HK-2 (cell line): ENCODE measurements around the gene PHACTR1.
"Not testable (repeated sequence)": the region's sequence is repeated elsewhere in the genome, so short reads cannot be mapped to it uniquely, and the experiment has no call there.

Experiments used
- DNase-seq: peaks from one replicate; pipeline ENCODE4 v3.0.0-alpha.2; 2018; ENCODE audit not compliant: unreplicated experiment

Gene PHACTR1

DNA sequence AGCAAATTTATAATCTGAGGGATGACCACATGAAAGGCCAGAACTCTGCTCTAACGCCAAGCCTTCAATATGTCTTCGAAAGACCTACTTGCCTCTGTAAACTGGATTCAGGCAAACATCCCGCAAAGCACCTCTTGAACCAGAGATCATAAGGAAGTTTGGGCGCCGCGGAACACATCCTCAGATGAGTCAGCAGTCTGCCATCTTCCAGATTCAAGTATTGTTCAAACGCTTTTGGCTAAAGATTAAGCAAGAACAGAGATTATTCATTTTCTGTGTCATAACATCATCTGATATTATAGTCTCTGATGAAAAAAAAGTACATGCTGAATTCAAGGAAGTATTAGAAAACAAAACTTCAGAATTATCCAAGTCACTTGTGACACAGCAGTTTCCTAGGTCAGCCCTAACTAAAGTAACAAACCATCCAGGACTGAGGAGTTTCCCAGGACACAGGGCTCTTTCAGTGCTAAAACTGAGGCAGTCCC, 591.0 kb downstream of the PHACTR1 start:
- DNase-seq, result no peak

DNA sequence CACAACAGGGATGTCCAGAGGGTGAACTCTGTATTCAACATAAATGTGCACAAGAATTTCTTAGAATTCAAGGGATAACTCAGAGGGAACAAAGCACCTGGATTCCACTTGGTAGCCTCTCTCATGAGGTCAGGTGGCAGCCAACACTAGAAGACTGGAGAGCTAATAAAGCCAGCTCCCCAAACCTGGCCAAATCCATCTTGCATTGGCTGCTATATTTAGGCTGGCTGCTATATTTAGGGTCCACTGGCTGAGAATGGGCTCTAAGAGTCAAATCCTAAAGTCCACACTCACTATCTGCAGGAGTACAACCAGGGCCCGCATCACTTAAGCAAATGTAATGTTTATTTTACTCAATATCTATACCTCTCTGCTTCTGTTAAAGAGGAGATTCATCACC, 591.8 kb downstream of the PHACTR1 start:
- no peak for DNase-seq

DNA sequence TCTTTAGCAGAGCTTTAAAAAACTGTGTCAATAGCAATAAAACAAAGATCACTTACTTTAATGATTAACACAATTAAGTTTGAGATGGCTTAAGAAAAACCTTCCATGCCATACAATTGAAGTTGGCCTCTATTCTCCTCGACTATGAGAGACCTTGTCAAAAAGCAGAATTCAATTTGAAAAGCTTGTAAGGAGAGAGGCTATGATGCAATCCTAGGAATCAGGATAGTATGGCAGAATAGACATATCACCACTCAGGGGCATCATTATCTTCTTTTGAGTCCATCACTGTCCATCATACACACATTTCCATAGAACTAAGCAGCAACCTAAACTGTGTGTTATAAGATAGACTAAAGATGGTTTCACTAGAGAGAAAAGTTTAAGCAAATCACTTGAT, 594.6 kb downstream of the PHACTR1 start:
- DNase-seq, result no peak

DNA sequence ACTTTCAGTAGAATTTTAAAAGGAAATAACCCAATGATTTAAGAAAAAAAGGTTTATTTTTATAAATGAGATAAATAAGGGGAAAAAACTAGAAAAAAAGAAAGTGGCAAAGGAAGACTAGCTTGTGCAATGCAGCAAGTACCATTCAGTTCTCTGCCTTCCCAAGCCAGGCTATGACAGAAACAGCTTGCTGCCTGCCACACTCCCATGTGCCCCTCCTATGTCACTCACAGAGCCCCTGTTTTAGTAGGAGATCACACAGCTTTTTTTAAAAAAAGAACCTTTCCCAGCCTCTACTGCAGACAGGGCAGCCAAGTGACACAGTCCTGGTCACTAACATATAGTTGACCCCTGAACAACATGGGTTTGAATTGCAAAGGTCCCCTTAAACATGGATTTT, 598.2 kb downstream of the PHACTR1 start:
- DNase-seq, result no peak

DNA sequence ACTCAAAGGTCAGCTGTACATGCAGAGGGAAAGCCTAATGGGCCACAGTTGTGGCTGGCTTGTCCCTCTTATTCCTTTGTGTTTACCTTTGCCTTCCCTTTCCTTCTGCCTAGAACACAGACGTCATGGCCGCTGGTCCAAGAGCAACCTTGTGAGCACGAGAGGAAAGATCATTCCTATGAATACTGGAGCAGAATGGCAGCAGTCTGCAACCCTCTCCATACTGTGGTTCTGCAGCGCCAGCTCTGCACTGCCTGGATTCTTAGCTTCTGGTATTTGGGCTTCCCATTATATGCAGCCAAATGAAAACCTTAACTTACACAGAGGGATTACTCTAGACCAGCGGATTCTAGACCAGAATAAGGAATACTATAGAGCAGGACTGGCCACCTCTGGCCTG, 599.3 kb downstream of the PHACTR1 start:
- DNase-seq, result no peak

DNA sequence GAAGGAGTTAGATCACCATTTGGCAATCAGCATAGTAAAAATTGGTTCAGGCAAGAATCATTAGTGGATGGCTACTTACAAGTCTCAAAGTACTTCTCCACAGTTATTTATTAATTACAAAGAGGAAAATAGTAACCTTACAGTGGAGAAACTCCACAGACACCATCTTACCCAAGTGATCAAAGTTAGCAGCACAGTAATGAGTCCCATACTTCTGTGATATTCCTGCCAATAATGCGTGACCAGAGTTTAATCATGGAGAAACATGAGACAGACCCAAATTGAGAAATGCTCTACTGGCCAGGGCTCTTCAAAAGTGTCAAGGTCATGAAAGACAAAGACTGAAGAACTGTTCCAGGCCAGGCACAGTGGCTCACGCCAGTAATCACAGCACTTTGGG, 602.3 kb downstream of the PHACTR1 start:
- DNase-seq, result no peak

DNA sequence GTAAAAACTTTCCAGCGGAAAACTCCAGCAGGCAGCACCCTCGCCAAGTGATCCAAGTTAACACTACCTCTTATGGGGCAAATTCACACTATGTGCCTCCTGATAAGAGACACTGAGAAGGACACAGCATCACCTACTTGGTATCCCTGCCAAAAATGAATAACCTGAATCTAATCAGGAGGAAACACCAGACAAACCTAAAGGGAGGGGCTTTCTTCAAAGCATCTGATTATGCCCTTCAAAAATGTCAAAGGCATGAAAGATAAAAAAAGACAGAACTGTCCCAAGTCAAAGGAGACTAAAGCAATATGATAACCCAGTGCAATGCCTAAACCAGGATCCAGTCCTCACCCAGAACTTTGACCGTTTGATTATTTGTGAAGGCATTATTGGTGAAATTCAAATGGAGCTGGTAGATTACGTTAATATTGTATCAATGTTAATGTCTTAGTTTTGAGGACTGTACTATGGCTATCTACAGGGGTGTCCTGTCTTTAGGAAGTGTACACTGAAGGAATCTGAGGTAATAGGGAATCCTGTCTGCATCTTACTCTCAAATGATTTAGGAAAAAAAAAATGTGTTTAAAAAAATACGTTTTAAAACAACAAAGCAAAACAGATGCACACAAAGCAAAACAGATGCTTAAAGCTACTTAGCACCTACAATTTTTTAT, 603.5 kb downstream of the PHACTR1 start:
- no peak for DNase-seq

DNA sequence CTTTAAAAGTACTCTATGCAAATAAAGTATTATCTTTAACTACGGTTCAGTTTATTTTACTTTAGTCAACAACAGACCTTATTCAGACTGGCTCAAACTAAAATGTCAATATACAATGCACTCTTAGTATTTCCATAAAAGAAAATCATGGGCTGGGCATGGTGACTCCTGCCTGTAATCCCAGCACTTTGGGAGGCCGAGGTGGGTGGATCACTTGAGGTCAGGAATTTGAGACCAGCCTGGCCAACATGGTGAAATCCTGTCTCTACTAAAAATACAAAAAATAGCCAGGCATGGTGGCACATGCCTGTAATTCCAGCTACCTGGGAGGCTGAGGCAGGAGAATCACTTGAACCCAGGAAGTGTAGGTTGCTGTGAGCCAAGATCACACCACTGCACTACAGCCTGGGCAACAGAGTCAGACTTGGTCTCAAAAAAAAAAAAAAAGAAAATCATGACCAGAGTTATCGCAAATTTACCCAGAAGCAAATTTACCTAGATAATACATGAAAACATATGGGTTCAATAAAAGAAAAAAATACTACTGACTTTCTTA, 609.5 kb downstream of the PHACTR1 start:
- DNase-seq, result not testable (repeated sequence)

DNA sequence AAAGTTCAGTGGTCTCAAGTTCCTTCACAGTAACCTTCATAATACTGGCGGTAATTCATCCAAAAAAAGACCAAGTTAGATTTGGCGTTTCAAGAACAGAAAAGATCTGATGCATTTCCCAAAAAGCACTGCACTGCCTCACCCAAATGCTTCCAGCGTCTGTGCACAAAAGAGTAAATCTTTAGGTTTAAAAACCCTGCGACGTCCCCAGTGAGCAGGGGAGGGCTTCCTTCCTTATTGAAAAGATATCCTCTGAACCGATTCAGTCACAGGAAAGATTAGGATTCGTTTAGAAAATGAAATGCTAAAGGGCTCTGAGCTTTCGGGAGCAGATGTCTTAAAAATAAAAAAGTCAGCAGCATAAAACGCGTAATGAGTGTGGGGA, 611.1 kb downstream of the PHACTR1 start:
- DNase-seq, result no peak

DNA sequence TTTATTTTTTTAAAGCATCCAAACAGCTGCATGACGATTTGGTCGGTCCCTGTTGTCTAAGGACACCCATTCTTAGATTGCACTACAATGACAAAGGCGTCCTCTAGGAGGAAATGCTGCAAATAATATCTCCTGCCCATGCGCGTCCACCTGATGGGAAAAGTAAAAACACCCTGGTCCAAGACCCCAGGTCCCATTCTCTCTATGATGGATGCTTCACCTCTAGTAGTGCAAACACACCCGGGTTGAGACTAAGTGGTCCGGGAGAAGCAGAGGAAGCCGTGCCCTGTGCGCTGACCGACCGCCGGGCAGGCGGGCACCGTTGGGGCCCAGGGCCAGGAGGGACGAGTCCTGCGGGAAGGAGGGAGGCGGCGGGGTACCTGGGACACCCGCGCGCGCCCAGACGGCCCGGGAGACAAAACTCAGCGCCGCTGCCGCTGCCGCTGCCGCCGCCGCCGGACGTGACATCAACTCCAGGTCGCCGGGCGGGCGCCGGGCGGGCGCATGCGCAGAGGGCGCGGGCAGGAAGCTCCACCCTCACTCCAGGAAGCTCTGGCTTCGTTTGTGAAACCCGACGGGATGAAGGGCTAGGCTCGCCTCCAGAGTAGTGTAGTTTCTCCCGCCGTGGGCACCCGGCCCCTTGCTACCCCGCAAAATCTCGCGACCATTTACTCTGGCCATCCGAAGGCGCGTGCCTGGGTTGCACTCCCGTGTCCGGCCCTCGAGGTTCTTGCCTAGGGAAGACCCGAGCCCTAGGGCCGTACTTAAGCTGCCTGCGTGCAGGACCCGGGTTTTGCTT, 611.7 kb downstream of the PHACTR1 start, which contains the start of gene TBC1D7:
Gene TBC1D7 (minus strand): TSS at position 462 of the 799 bp plus-strand sequence. CDS start 1,639 bp downstream, outside the sequence.
- peak; percentile 96 for DNase-seq

DNA sequence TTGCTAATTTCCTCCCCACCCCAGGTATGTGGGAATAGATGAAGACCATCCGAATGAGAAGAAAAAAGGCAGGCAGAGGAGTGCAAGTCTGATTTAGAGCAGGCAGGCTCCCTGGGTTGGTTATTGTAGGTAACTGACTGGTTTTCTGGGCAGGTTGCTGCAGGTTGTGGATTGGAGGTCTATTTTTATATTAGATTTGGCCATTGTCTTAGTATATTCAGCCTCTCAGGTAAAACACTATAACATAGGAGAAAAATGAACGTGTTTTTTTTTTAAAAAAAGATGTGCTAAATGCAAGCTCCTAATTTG, 612.3 kb downstream of the PHACTR1 start:
- no peak for DNase-seq

DNA sequence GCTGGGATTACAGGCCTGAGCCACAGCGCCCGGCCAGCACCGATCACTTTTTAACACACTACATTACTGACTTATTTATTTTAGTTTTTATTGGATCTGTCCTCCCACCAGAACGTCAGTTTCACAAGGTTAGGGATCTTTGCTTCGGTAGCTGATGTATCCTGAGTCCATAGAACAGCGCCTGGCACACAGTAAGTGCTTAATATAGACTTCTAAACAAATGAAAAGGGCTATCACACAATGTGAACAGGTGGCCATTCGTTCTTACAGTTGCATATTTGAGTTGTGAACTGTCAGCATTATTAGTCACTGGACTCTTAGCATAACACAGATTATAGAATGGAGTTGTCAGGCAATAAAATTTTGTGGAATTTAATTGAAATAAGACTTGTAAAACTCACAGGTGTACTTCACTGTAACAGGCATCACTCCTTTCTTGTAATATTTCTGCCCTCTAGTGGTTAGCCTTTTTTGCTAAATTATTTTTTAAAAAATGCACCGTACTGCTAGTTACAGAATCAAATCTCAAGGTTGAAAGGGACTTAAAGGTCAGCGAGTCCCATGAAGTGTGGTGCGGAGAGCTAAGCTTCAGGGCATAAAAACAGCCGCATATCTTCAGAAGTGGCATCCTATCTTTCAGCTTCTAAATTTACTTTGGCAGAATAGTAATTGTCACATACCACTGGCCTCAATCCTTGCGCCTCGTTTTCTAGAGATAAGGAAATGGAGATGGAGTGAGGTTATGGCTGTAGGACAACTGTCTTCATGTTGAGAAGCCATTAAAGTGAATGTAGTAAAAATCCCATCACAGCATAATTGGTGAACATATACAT, 615.2 kb downstream of the PHACTR1 start:
- no peak for DNase-seq

DNA sequence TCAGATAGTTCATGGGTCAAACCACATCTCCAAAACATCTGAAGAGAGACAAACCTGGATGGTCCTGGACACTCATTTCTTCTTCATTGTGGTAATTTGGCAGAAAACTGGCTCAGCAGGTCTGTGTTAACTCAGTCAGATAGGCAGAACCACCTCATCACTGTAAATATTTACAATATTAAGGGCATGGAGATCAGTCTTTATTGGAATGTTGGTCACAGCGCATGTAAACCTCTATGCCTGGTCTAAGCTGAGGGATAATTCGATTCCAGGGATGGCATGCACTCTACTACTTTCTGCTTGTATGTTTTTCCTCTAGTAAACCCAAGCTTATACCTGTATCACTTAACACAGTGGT, 615.8 kb downstream of the PHACTR1 start:
- no peak for DNase-seq

DNA sequence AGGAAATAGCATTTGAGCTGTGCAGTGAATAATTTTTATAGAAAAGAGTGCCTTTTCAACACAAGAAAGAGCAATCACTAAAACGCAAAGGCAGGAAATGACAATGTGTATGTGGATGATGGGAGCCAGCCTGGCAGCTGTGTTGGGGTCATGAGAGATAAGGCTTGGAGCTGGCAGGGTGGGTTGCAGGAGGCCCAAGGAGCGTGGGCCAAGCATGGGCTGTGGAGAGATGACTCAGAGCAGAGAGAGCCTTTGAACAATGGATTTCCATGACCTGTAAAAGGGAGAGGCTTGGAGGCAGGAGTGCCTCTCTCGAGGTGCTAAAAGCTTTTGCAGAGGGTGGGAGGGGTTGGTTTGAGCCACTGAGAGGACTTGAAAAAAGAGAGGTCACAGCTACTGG, 618.4 kb downstream of the PHACTR1 start:
- no peak for DNase-seq

DNA sequence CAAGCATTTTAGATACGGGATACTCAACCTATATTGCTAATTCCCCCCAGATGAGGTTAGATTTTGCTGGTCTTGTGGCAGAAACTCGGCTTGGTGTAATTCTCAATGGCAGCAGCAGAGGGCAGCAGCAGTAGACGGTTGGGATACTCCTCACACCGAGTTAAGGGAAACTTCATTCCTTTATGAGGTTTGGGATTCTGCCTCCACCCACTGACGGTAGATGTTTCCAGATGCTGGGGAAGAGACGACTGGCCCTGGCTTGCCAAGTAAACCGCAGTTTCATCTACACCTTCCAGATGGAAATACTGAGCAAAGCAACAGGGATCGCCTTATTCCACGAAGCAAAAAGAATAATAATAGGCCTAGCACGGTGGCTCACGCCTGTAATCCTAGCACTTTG, 620.0 kb downstream of the PHACTR1 start:
- peak; percentile 80 for DNase-seq

DNA sequence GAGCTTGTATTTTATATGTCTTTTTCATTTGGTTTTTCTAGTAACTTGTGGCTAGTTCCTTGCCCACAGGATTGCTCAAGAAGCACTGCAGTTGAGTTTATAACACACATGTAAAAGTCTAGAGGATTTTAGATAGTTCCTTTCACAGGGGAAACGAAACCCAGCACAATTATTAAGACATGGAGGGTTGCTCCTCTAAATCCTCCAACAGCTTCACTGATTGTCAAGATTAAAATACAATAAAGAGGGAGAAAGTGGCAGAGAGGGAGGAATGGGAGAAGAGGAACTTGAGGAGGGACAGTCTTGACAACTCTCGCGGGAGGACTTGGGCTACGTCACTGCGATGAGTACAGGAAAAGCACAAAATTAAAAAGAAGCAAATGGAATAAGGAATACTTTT, 621.5 kb downstream of the PHACTR1 start:
- no peak for DNase-seq
